ENCODE data around the gene SLC11A2. TPM values are rescaled to one million over a fixed set of nuclear protein-coding genes. Genes with fewer than 3 reads are reported as not detected.

Gene SLC11A2
- total RNA-seq, 2 donors from 2014 or later, result 61.6 to 82.3 TPM

DNA sequence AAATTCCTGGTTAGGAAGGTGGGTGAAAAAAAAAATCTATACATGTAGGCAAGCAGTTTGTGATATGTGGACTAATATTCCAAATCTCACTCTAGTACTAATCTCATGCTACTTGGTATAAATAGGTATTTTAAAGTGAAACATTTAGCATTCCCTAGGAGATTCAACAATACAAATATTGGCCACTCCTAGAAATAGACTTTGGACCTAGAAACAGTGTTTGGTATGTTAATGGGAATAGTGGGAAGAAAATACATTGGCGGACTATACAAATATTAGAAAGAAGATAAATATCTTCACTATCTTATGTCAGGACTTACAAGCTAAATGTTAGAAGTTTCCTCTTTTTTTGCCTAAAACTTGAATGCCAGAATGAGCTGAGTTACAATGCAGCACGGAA is 45.6 kb downstream of the SLC11A2 start:
- Histone ChIP-seq H3K27me3 (replicated peaks; ENCODE audit: insufficient read depth) (no peaks in the 10 kb centered on the region), H3K27ac (no peak overlapping the region), H3K9me3 (no peaks in the 10 kb centered on the region), H3K4me1 (ENCODE audit: control insufficient read depth in 1 of 2, low read depth in 2 of 2) (peaks cover 20 to 24% of the 10 kb centered on the region in 2 donors), H3K36me3 (no peaks in the 10 kb centered on the region), H3K4me3 (no peak overlapping the region)
- ATAC-seq (ENCODE audit: insufficient number of reproducible peaks, low FRiP score, low read depth) (no peak), DNase-seq (ENCODE audit: low spot score) (no peak)
- TF ChIP-seq, protein P1, sequence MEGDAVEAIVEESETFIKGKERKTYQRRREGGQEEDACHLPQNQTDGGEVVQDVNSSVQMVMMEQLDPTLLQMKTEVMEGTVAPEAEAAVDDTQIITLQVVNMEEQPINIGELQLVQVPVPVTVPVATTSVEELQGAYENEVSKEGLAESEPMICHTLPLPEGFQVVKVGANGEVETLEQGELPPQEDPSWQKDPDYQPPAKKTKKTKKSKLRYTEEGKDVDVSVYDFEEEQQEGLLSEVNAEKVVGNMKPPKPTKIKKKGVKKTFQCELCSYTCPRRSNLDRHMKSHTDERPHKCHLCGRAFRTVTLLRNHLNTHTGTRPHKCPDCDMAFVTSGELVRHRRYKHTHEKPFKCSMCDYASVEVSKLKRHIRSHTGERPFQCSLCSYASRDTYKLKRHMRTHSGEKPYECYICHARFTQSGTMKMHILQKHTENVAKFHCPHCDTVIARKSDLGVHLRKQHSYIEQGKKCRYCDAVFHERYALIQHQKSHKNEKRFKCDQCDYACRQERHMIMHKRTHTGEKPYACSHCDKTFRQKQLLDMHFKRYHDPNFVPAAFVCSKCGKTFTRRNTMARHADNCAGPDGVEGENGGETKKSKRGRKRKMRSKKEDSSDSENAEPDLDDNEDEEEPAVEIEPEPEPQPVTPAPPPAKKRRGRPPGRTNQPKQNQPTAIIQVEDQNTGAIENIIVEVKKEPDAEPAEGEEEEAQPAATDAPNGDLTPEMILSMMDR (IDR thresholded peaks at IDR 0.05), result no peak

DNA sequence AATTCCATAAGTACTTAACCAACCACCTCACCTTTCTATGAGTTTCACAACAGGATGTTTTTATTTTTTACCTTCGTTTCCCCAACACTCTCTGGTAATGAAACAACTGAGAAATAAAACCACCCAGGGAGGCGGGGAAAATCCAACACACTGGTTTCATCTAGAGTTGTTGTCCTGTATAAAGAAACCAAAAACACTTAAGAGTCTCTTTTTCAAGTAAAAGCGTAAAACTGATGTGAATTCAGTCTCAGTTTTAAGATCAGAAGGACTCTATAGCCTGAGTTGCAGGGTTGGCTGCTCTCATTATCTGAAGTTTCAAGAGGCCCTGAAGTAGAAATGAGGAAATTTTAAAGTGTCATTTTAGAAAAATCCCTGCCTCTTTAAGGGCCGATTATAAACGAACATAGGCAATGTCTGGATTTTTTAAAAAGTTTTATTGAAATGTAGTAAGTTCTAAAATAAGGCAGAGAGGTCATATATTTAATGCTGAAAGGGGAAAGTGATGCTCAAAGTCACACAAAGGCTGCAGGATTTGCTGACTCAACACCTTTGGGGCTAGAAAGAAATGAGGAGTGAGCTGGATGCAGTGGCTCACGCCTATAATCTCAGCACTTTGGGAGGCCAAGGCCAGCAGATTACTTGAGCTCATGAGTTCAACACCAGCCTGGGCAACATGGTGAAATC is 46.7 kb downstream of the SLC11A2 start:
- H3K4me3 ChIP-seq, result no peak overlapping the region
- ATAC-seq (ENCODE audit: insufficient number of reproducible peaks, low FRiP score, low read depth) (no peak), DNase-seq (ENCODE audit: low spot score) (no peak)
- TF ChIP-seq, protein P1 (IDR thresholded peaks at IDR 0.05), result no peak
- peaks cover 15 to 16% of the 10 kb centered on the region in 2 donors for H3K4me1 ChIP-seq (ENCODE audit: control insufficient read depth in 1 of 2, low read depth in 2 of 2)
- H3K27me3 ChIP-seq (replicated peaks; ENCODE audit: insufficient read depth), result no peaks in the 10 kb centered on the region
- no peaks in the 10 kb centered on the region for H3K9me3 ChIP-seq
- no peaks in the 10 kb centered on the region for H3K36me3 ChIP-seq
- H3K27ac ChIP-seq, result no peak overlapping the region

DNA sequence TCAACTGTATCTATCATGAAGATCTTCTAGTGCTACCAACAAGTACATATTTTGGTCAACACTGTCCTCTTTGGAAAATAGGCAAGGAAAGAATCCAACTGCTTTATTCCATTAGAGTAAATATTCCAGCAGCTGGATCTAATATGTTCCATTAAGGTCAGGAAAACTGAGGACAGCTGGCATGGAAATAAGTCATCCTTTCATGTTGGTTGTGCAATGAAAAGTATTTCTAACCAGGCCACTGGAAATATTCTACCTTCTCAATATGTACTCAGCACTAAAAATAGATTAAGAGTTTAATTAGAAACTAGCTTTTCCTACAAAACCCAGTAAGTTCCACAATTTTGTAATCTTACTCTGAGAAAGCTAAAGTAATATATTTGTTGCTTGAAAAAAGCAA is 54.2 kb downstream of the SLC11A2 start:
- H3K36me3 ChIP-seq, result peaks cover 6% of the 10 kb centered on the region
- H3K27me3 ChIP-seq (replicated peaks; ENCODE audit: insufficient read depth), result no peaks in the 10 kb centered on the region
- H3K4me1 ChIP-seq (ENCODE audit: control insufficient read depth in 1 of 2, low read depth in 2 of 2), result no peaks in the 10 kb centered on the region
- TF ChIP-seq, protein P1 (IDR thresholded peaks at IDR 0.05), result no peak
- DNase-seq (ENCODE audit: low spot score) (no peak), ATAC-seq (ENCODE audit: insufficient number of reproducible peaks, low FRiP score, low read depth) (no peak)
- H3K9me3 ChIP-seq, result no peaks in the 10 kb centered on the region
- H3K27ac ChIP-seq, result no peak overlapping the region
- H3K4me3 ChIP-seq, result no peak overlapping the region

DNA sequence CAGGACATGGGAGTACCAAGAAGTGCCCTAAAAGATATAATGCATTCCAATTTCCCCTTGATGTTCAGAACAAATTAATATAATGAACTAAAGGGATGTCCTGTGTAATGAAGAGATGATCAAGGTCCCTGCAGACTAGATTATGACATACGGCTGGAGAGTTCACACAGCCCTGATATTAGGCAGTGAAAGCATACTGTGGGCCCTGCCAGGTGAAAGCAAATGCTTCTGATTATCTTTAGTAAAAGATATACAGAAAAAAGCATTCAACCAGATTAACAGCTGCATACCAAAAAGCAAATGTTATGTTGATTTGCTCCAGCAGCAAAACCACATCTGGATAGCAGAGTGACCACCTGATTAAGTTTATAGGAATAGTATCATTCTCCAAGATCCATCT is 61.8 kb downstream of the SLC11A2 start:
- DNase-seq (ENCODE audit: low spot score) (no peak), ATAC-seq (ENCODE audit: insufficient number of reproducible peaks, low FRiP score, low read depth) (no peak)
- no peak overlapping the region for H3K27ac ChIP-seq
- H3K36me3 ChIP-seq, result peaks cover 6% of the 10 kb centered on the region
- TF ChIP-seq, protein P1 (IDR thresholded peaks at IDR 0.05), result no peak
- no peaks in the 10 kb centered on the region for H3K27me3 ChIP-seq (replicated peaks; ENCODE audit: insufficient read depth)
- H3K9me3 ChIP-seq, result no peaks in the 10 kb centered on the region
- no peaks in the 10 kb centered on the region for H3K4me1 ChIP-seq (ENCODE audit: control insufficient read depth in 1 of 2, low read depth in 2 of 2)
- H3K4me3 ChIP-seq, result no peak overlapping the region

DNA sequence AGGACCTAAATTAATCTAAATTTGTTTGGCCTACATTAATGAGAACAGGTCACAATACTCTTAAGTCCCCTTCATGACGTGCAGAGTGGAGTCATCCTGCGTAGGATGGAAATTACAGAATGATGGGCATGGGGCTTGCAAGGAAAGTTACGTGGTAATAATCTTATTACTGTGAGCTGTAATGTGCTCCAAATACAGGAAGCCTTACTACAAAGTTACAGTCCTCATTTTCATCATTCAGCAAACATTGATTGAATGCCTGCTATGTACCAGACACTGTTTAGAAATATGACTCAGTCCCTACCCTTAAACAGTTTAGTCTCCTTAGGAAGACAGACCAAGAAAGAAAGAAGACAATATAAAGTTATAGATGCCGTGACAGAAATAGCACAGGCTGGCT is 64.5 kb downstream of the SLC11A2 start:
- Histone ChIP-seq H3K27me3 (replicated peaks; ENCODE audit: insufficient read depth) (no peaks in the 10 kb centered on the region), H3K4me3 (no peak overlapping the region), H3K4me1 (ENCODE audit: control insufficient read depth in 1 of 2, low read depth in 2 of 2) (no peaks in the 10 kb centered on the region), H3K27ac (no peak overlapping the region), H3K36me3 (no peaks in the 10 kb centered on the region), H3K9me3 (no peaks in the 10 kb centered on the region)
- DNase-seq (ENCODE audit: low spot score) (no peak), ATAC-seq (ENCODE audit: insufficient number of reproducible peaks, low FRiP score, low read depth) (no peak)
- TF ChIP-seq, protein P1 (IDR thresholded peaks at IDR 0.05), result no peak

Measured in thoracic aorta (tissue), 2 donors.